ENCODE results near the gene COL4A2.

The COL4A2 gene

GRCh38 chr13:110353339-110353977 is 46.4 kb downstream of the COL4A2 start:
- DNase-seq (ENCODE audit: low spot score in 2 of 2) = no peak
- Histone ChIP-seq H3K4me1 (no peaks in the 10 kb centered on the region), H3K27me3 (ENCODE audit: low read depth) (no peaks in the 10 kb centered on the region), H3K4me3 (no peak overlapping the region), H3K9me3 (no peaks in the 10 kb centered on the region), H3K36me3 (replicated peaks) (no peaks in the 10 kb centered on the region)
- in situ Hi-C loops (cut with MboI; ENCODE audit: low sequenced_read_pairs) = no loop called here

GRCh38 chr13:110354123-110354627 is 47.1 kb downstream of the COL4A2 start:
- Histone ChIP-seq H3K36me3 (replicated peaks) (no peaks in the 10 kb centered on the region), H3K27me3 (ENCODE audit: low read depth) (no peaks in the 10 kb centered on the region), H3K4me1 (no peaks in the 10 kb centered on the region), H3K4me3 (no peak overlapping the region), H3K9me3 (no peaks in the 10 kb centered on the region)
- no peak for DNase-seq (ENCODE audit: low spot score in 2 of 2)
- in situ Hi-C loops (cut with MboI; ENCODE audit: low sequenced_read_pairs) = no loop called here

GRCh38 chr13:110354715-110355473 is 47.8 kb downstream of the COL4A2 start:
- Histone ChIP-seq H3K36me3 (replicated peaks) (no peaks in the 10 kb centered on the region), H3K27me3 (ENCODE audit: low read depth) (no peaks in the 10 kb centered on the region), H3K4me1 (no peaks in the 10 kb centered on the region), H3K9me3 (no peaks in the 10 kb centered on the region), H3K4me3 (no peak overlapping the region)
- no peak for DNase-seq (ENCODE audit: low spot score in 2 of 2)
- in situ Hi-C loops (cut with MboI; ENCODE audit: low sequenced_read_pairs) = no loop called here

GRCh38 chr13:110356362-110356761 is 49.3 kb downstream of the COL4A2 start:
- Histone ChIP-seq H3K4me1 (no peaks in the 10 kb centered on the region), H3K9me3 (no peaks in the 10 kb centered on the region), H3K27me3 (ENCODE audit: low read depth) (peaks cover 3% of the 10 kb centered on the region; the same call in 1 of the 2 replicates), H3K4me3 (no peak overlapping the region), H3K36me3 (replicated peaks) (no peaks in the 10 kb centered on the region)
- in situ Hi-C loops (cut with MboI; ENCODE audit: low sequenced_read_pairs) = no loop called here
- no peak for DNase-seq (ENCODE audit: low spot score in 2 of 2)

GRCh38 chr13:110358381-110358780 is 51.3 kb downstream of the COL4A2 start:
- Histone ChIP-seq H3K36me3 (replicated peaks) (no peaks in the 10 kb centered on the region), H3K4me3 (no peak overlapping the region), H3K4me1 (no peaks in the 10 kb centered on the region), H3K9me3 (no peaks in the 10 kb centered on the region), H3K27me3 (ENCODE audit: low read depth) (peaks cover 3% of the 10 kb centered on the region; the same call in 1 of the 2 replicates)
- in situ Hi-C loops (cut with MboI; ENCODE audit: low sequenced_read_pairs) = no loop called here
- DNase-seq (ENCODE audit: low spot score in 2 of 2) = no peak

DNA sequence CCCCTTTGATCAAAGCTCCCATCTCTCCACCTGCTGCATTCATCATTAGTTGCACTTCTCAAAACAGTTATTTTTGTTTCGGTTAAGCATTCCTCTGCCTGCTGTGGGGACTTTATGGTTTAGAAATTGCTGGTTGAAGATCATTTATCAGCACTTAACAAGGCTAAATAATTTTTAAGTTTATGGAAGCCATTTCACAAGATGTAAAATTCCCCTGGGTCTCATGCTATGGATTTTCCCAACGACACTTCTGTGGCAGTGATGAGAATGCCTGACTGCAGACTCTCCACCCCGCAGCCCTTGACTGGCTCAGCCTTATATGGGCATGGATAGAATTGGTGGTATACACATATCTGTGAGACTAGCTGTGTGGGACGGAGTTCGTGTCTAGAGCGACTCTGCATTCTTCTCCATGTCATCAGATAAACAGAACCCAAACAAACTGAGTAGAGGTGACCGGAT is 52.8 kb downstream of the COL4A2 start:
- DNase-seq (ENCODE audit: low spot score in 2 of 2) = no peak
- Histone ChIP-seq H3K4me1 (no peaks in the 10 kb centered on the region), H3K4me3 (no peak overlapping the region), H3K36me3 (replicated peaks) (no peaks in the 10 kb centered on the region), H3K27me3 (ENCODE audit: low read depth) (peaks cover 3% of the 10 kb centered on the region; the same call in 1 of the 2 replicates), H3K9me3 (no peaks in the 10 kb centered on the region)
- in situ Hi-C loops (cut with MboI; ENCODE audit: low sequenced_read_pairs) = no loop called here

GRCh38 chr13:110360598-110360997 is 53.5 kb downstream of the COL4A2 start:
- no peaks in the 10 kb centered on the region for H3K4me1 ChIP-seq
- in situ Hi-C loops (cut with MboI; ENCODE audit: low sequenced_read_pairs) = no loop called here

DNA sequence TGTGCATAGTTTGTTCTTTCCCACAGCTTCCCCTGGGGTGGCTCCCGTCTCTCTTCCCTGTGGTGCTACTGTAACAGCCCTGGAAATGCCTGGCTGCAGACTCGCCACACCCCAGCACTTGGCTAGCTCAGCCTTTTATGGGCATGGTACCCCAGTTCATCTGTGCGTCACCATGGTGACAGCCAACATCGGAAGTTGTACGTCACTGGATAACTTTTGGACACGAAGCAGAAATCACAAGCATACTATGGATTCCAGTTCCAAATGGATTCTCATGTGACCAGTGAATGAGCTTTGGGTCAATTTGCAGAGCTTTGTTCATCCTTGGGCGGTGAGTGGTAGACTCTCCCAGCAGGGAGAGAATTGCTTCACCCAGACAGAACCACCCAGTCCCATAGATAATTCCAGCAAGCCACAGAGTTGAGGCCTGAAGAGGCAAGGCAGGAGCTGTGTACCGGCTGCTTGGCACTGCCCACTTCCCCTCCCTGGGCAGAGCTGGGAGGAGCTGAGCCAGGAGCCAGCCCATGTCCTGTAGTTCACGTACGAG is 54.4 kb downstream of the COL4A2 start:
- no peaks in the 10 kb centered on the region for H3K36me3 ChIP-seq (replicated peaks)
- no peak for DNase-seq (ENCODE audit: low spot score in 2 of 2)
- H3K27me3 ChIP-seq (ENCODE audit: low read depth) = peaks cover 3% of the 10 kb centered on the region; the same call in 1 of the 2 replicates
- H3K9me3 ChIP-seq = no peaks in the 10 kb centered on the region
- in situ Hi-C loops (cut with MboI; ENCODE audit: low sequenced_read_pairs) = no loop called here
- no peak overlapping the region for H3K4me3 ChIP-seq
- H3K4me1 ChIP-seq = no peaks in the 10 kb centered on the region

More at GRCh38 chr13:110360598-110360997, 53.5 kb downstream of the COL4A2 start:
- DNase-seq (ENCODE audit: low spot score in 2 of 2) = no peak
- Histone ChIP-seq H3K4me3 (no peak overlapping the region), H3K27me3 (ENCODE audit: low read depth) (peaks cover 3% of the 10 kb centered on the region; the same call in 1 of the 2 replicates), H3K9me3 (no peaks in the 10 kb centered on the region), H3K36me3 (replicated peaks) (no peaks in the 10 kb centered on the region)

DNA sequence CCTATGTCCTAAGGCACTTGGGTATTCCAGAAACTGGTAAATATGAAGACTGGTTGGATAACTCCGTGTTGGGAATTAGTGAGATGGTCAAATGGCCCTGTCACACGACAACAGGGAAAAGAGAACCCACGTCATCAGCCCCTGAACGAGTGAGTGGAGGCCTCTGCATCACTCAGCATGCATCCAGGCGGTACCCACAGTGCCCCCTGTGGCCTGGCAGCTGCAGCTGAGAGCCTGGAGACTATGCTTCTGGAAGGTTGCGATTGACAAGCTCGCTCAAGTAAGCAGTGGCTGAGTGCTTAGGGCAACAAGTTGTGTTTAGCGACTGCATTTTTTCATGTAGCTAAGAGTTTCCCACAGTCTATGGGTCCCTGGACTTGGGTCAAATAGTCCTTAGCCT is 55.9 kb downstream of the COL4A2 start:
- H3K27me3 ChIP-seq (ENCODE audit: low read depth) = peaks cover 3% of the 10 kb centered on the region; the same call in 1 of the 2 replicates
- H3K9me3 ChIP-seq = no peaks in the 10 kb centered on the region
- in situ Hi-C loops (cut with MboI; ENCODE audit: low sequenced_read_pairs) = no loop called here
- no peaks in the 10 kb centered on the region for H3K4me1 ChIP-seq
- DNase-seq (ENCODE audit: low spot score in 2 of 2) = no peak
- H3K36me3 ChIP-seq (replicated peaks) = no peaks in the 10 kb centered on the region
- no peak overlapping the region for H3K4me3 ChIP-seq

DNA sequence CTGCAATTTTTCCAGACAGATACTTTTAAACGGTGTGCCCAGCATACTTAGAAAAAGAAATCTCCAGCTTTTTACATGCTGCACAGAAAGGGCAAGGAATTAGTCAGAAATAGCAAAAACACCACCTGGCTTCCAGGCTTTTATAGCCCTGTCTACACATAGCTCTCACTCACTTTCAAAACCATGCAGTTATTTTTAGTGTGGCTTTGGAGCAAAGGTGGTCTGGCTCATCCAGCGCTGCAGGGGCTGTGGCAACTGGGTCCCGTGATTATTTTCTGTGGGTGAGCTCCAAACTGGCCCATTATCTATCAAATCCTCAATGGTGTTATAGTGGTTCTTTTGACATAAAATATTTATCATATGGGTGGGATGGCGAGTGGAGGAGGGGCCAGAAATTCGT is 57.0 kb downstream of the COL4A2 start:
- Histone ChIP-seq H3K27me3 (ENCODE audit: low read depth) (peaks cover 3% of the 10 kb centered on the region; the same call in 1 of the 2 replicates), H3K36me3 (replicated peaks) (no peaks in the 10 kb centered on the region), H3K4me3 (no peak overlapping the region), H3K9me3 (no peaks in the 10 kb centered on the region), H3K4me1 (no peaks in the 10 kb centered on the region)
- DNase-seq (ENCODE audit: low spot score in 2 of 2) = no peak
- in situ Hi-C loops (cut with MboI; ENCODE audit: low sequenced_read_pairs) = no loop called here

DNA sequence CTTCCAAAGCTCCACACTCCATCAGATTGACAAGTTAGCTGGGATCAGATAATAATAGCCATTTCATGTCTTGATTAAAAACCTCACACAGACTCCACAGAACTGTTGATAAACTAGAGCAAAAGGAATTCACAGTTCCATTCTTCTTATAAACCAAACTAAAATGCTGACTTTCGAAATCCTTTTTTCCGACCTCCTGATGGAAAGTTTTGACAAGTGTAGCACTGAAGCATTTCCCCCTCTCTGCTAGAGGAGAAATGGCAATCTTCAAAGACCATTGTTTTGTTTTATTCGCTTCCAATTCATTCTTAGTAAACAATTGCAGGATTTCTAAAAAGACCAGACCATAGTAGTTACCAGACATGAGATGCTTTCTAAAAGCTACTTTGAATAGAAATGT is 58.8 kb downstream of the COL4A2 start:
- no peak for DNase-seq (ENCODE audit: low spot score in 2 of 2)

DNA sequence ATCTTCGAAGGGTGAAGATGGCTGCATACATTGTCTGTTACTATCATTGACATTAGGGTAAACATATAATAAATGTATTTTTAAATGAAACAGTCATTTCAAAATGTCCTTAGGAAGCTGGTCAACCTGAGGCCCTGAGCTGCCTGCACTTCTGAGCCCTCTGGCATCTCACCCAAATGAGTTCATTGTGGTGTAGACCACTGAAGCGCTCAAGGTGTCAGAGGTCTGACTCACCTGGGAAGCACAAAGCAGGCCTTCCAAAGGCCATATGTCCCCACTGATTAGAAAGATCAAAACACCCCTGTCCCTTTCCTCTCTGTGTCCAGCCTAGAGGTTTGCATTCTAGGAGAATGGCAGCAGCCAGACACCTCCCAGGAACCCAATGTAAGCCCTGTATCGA is 59.6 kb downstream of the COL4A2 start:
- no peaks in the 10 kb centered on the region for H3K4me1 ChIP-seq
- H3K27me3 ChIP-seq (ENCODE audit: low read depth) = 0 out of 2 replicates have a peak, but pooled peaks cover 3% of the 10 kb centered on the region
- H3K36me3 ChIP-seq (replicated peaks) = no peaks in the 10 kb centered on the region
- no peak overlapping the region for H3K4me3 ChIP-seq
- DNase-seq (ENCODE audit: low spot score in 2 of 2) = no peak
- no peaks in the 10 kb centered on the region for H3K9me3 ChIP-seq
- in situ Hi-C loops (cut with MboI; ENCODE audit: low sequenced_read_pairs) = no loop called here

More for the DNA sequence above, 58.8 kb downstream of the COL4A2 start:
- H3K9me3 ChIP-seq = no peaks in the 10 kb centered on the region
- in situ Hi-C loops (cut with MboI; ENCODE audit: low sequenced_read_pairs) = no loop called here
- no peaks in the 10 kb centered on the region for H3K27me3 ChIP-seq (ENCODE audit: low read depth)
- H3K4me1 ChIP-seq = no peaks in the 10 kb centered on the region
- H3K4me3 ChIP-seq = no peak overlapping the region
- H3K36me3 ChIP-seq (replicated peaks) = no peaks in the 10 kb centered on the region

- Histone ChIP-seq H3K27me3 (ENCODE audit: low read depth) (0 out of 2 replicates have a peak, but pooled peaks cover 3% of the 10 kb centered on the region), H3K4me1 (no peaks in the 10 kb centered on the region), H3K36me3 (replicated peaks) (no peaks in the 10 kb centered on the region)
Measured at GRCh38 chr13:110367620-110368019, 60.5 kb downstream of the COL4A2 start.

DNA sequence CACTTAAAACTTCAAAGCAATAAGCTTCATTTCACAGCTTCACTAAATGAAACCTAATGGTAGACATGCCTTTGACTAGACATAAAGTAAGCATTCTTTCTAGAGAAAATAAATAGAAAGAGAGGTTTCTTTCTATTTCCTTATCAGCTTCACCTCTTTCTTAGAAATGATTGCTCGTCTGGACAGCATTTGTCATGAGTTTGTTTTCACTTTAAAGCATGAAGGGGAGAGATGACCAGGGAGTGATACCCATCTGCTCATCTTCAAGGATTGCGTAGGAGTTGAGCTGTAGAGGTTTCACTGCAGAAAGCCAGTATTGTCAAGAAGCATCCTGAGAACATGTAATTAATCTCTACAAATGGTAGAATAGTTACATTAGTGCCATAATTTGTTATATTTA is 61.3 kb downstream of the COL4A2 start:
- in situ Hi-C loops (cut with MboI; ENCODE audit: low sequenced_read_pairs) = no loop called here
- Histone ChIP-seq H3K27me3 (ENCODE audit: low read depth) (0 out of 2 replicates have a peak, but pooled peaks cover 8% of the 10 kb centered on the region), H3K36me3 (replicated peaks) (no peaks in the 10 kb centered on the region), H3K4me1 (no peaks in the 10 kb centered on the region), H3K4me3 (no peak overlapping the region), H3K9me3 (no peaks in the 10 kb centered on the region)
- DNase-seq (ENCODE audit: low spot score in 2 of 2) = no peak

More at GRCh38 chr13:110367620-110368019, 60.5 kb downstream of the COL4A2 start:
- Histone ChIP-seq H3K4me3 (no peak overlapping the region), H3K9me3 (no peaks in the 10 kb centered on the region)
- no peak for DNase-seq (ENCODE audit: low spot score in 2 of 2)
- in situ Hi-C loops (cut with MboI; ENCODE audit: low sequenced_read_pairs) = no loop called here
